OCI-LY1 (cell line): ENCODE results near the gene LRP5.

ENCODE experiments used
- H2AFZ ChIP-seq: fragments of 200-600 bp; sonication (generic), shearing (Covaris generic); 2 replicates; pipeline ENCODE4 v1.6.0; 2014; ENCODE audit warnings: antibody characterized with exemption, mild to moderate bottlenecking, low read length
- H3F3A ChIP-seq: fragments of 200-600 bp; sonication (generic), shearing (Covaris generic); 2 replicates; pipeline ENCODE4 v1.6.0; 2014; ENCODE audit warnings: mild to moderate bottlenecking, antibody characterized with exemption, low read length, moderate library complexity; ENCODE audit not compliant: insufficient read depth
- H3K27ac ChIP-seq: fragments of 200-600 bp; sonication (generic); 2 replicates; pipeline ENCODE4 v1.5.1; 2014; ENCODE audit warnings: low read length, mixed run types, mild to moderate bottlenecking, low read depth; ENCODE audit not compliant: poor library complexity, severe bottlenecking
- H3K27me3 ChIP-seq: fragments of 200-600 bp; sonication (generic); 2 replicates; pipeline ENCODE4 v1.6.0; 2014; ENCODE audit warnings: antibody characterized with exemption, mild to moderate bottlenecking, low read length, moderate library complexity; ENCODE audit not compliant: insufficient read depth
- H3K36me3 ChIP-seq: fragments of 200-600 bp; sonication (generic); 2 replicates; pipeline ENCODE4 v1.6.1; 2014; ENCODE audit warnings: mild to moderate bottlenecking, antibody characterized with exemption, low read length, moderate library complexity, mixed read lengths; ENCODE audit not compliant: insufficient read depth
- H3K4me1 ChIP-seq: fragments of 200-600 bp; sonication (generic); 2 replicates; pipeline ENCODE4 v1.5.1; 2014; ENCODE audit warnings: mild to moderate bottlenecking, low read length, moderate library complexity; ENCODE audit not compliant: insufficient read depth, severe bottlenecking
- H3K4me2 ChIP-seq: fragments of 200-600 bp; sonication (generic), shearing (Covaris generic); 2 replicates; pipeline ENCODE4 v1.6.1; 2014; ENCODE audit warnings: low read length
- H3K4me3 ChIP-seq: fragments of 200-600 bp; sonication (generic); 2 replicates; pipeline ENCODE4 v1.5.1; 2014; ENCODE audit warnings: low read length, low read depth, mild to moderate bottlenecking, mixed read lengths; ENCODE audit not compliant: poor library complexity, severe bottlenecking
- H3K79me2 ChIP-seq: fragments of 200-600 bp; shearing (Covaris generic); 2 replicates; pipeline ENCODE4 v1.6.1; 2016; ENCODE audit warnings: mixed run types, low read length, mixed read lengths; ENCODE audit not compliant: insufficient read depth
- H3K9ac ChIP-seq: fragments of 200-600 bp; sonication (generic), shearing (Covaris generic); 2 replicates; pipeline ENCODE4 v1.6.1; 2014; ENCODE audit warnings: mild to moderate bottlenecking, low read length, mixed read lengths
- H3K9me2 ChIP-seq: fragments of 200-600 bp; sonication (generic), shearing (Covaris generic); 2 replicates; pipeline ENCODE4 v1.6.1; 2014; ENCODE audit warnings: low read depth, mild to moderate bottlenecking, low read length, mixed read lengths
- H3K9me3 ChIP-seq: fragments of 200-600 bp; shearing (Covaris generic); 2 replicates; pipeline ENCODE4 v1.6.1; 2014; ENCODE audit warnings: low read length, mixed read lengths
- H4K20me1 ChIP-seq: fragments of 200-600 bp; sonication (generic), shearing (Covaris generic); 2 replicates; pipeline ENCODE4 v1.6.0; 2016; ENCODE audit warnings: mild to moderate bottlenecking, low read length; ENCODE audit not compliant: insufficient read depth
- EZH2 ChIP-seq: fragments of 200-600 bp; sonication (generic), shearing (Covaris generic); IDR thresholded peaks from 2 replicates; pipeline ENCODE4 v1.8.0; 2017; ENCODE audit warnings: borderline replicate concordance, mixed run types, mild to moderate bottlenecking, antibody characterized with exemption, low read length, moderate library complexity, mixed read lengths
- TF ChIP-seq, protein P1 (sequence below): fragments of 200-600 bp; sonication (generic), shearing (Covaris generic); IDR thresholded peaks from 2 replicates; pipeline ENCODE4 v1.5.1; 2017; ENCODE audit warnings: mild to moderate bottlenecking, antibody characterized with exemption, low read length, moderate library complexity, mixed read lengths

LRP5 gene

GRCh38 chr11:68313574-68314202 is 1.3 kb downstream of the LRP5 start:
- H3K4me3 ChIP-seq = no peak overlapping the region
- no peak overlapping the region for H3K4me2 ChIP-seq
- TF ChIP-seq, protein P1, sequence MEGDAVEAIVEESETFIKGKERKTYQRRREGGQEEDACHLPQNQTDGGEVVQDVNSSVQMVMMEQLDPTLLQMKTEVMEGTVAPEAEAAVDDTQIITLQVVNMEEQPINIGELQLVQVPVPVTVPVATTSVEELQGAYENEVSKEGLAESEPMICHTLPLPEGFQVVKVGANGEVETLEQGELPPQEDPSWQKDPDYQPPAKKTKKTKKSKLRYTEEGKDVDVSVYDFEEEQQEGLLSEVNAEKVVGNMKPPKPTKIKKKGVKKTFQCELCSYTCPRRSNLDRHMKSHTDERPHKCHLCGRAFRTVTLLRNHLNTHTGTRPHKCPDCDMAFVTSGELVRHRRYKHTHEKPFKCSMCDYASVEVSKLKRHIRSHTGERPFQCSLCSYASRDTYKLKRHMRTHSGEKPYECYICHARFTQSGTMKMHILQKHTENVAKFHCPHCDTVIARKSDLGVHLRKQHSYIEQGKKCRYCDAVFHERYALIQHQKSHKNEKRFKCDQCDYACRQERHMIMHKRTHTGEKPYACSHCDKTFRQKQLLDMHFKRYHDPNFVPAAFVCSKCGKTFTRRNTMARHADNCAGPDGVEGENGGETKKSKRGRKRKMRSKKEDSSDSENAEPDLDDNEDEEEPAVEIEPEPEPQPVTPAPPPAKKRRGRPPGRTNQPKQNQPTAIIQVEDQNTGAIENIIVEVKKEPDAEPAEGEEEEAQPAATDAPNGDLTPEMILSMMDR = no peak
- TF ChIP-seq EZH2 = no peak
- no peaks in the 10 kb centered on the region for H3K9me3 ChIP-seq
- no peaks in the 10 kb centered on the region for H3K9me2 ChIP-seq
- peaks cover 12% of the 10 kb centered on the region; the same call in 1 of the 2 replicates for H3K27me3 ChIP-seq
- no peaks in the 10 kb centered on the region for H3F3A ChIP-seq
- H2AFZ ChIP-seq = no peak overlapping the region
- H3K27ac ChIP-seq = no peak overlapping the region
- no peaks in the 10 kb centered on the region for H4K20me1 ChIP-seq
- H3K36me3 ChIP-seq = no peaks in the 10 kb centered on the region
- H3K79me2 ChIP-seq = no peaks in the 10 kb centered on the region
- no peak overlapping the region for H3K9ac ChIP-seq
- no peaks in the 10 kb centered on the region for H3K4me1 ChIP-seq

GRCh38 chr11:68314203-68315170 is 2.1 kb downstream of the LRP5 start:
- no peaks in the 10 kb centered on the region for H3K36me3 ChIP-seq
- no peaks in the 10 kb centered on the region for H3K9me3 ChIP-seq
- no peaks in the 10 kb centered on the region for H3F3A ChIP-seq
- no peak overlapping the region for H2AFZ ChIP-seq
- no peak overlapping the region for H3K4me2 ChIP-seq
- H3K27me3 ChIP-seq = peaks cover 12% of the 10 kb centered on the region; the same call in 1 of the 2 replicates
- no peaks in the 10 kb centered on the region for H3K79me2 ChIP-seq
- H3K9ac ChIP-seq = no peak overlapping the region
- H3K27ac ChIP-seq = no peak overlapping the region
- H3K4me1 ChIP-seq = no peaks in the 10 kb centered on the region
- no peaks in the 10 kb centered on the region for H4K20me1 ChIP-seq
- H3K4me3 ChIP-seq = no peak overlapping the region
- no peaks in the 10 kb centered on the region for H3K9me2 ChIP-seq
- TF ChIP-seq, protein P1 = no peak
- no peak for TF ChIP-seq EZH2

DNA sequence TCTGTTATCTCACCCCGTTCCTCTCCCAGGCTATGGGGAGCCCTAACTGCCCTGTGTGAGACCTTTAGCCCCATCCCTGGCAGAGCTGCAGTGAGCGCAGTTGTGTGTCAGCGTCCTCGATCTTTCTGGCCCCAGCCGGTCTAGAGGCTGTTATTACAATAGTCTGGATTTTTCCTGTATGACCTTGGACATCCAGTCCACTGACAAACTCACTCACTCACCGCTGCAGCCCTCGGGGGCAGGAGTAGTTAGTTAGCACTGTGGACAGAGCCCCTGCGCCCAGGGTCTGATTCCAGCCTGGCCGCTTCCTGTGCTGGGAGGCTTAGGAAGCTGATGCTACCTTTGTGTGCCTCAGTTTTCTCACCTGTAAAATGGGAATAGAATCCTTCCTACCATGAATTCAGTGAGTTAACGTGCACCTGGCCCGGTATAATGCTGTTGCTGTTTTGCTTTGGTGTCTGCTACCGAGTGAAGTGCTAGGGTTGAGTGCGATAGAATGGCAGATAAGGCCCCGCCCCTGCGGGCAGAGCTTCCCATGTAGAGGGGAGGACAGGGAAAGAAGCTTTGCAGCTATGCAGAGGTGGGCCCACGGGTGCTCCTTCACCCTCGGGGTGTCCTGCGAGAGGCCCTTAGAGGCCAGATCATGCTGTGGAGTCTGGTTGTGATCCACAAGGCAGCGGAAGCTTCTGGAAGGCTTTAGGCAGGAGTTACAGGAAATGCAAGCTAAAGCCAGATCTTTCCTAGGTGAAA is 3.0 kb downstream of the LRP5 start:
- H3K9me2 ChIP-seq = no peaks in the 10 kb centered on the region
- H3K27ac ChIP-seq = no peak overlapping the region
- TF ChIP-seq, protein P1 = no peak
- TF ChIP-seq EZH2 = no peak
- no peak overlapping the region for H3K4me3 ChIP-seq
- no peaks in the 10 kb centered on the region for H3K4me1 ChIP-seq
- no peaks in the 10 kb centered on the region for H4K20me1 ChIP-seq
- no peaks in the 10 kb centered on the region for H3F3A ChIP-seq
- H2AFZ ChIP-seq = no peak overlapping the region
- H3K36me3 ChIP-seq = no peaks in the 10 kb centered on the region
- no peak overlapping the region for H3K9ac ChIP-seq
- no peak overlapping the region for H3K4me2 ChIP-seq
- H3K27me3 ChIP-seq = peaks cover 12% of the 10 kb centered on the region; the same call in 1 of the 2 replicates
- H3K9me3 ChIP-seq = no peaks in the 10 kb centered on the region
- H3K79me2 ChIP-seq = no peaks in the 10 kb centered on the region
